ENCODE measurements around the gene ANK2.
A peak's percentile ranks its signal among the peaks of the same experiment; 100 is the strongest.

GRCh38 chr4:113394730-113395530 lies 345.5 kb downstream of the ANK2 start:
- TF ChIP-seq CTCF (IDR thresholded peaks at IDR 0.05; ENCODE audit: low read depth, low read length, missing input control), result peak; percentile 96
- no peak for TF ChIP-seq EGR1 (IDR thresholded peaks at IDR 0.05; ENCODE audit: low read depth in 2 of 2)
- no peak for TF ChIP-seq TAF1 (conservative IDR thresholded peaks at IDR 0.05)
- no peak for TF ChIP-seq MAX (IDR thresholded peaks at IDR 0.05)
- TF ChIP-seq, protein P1, sequence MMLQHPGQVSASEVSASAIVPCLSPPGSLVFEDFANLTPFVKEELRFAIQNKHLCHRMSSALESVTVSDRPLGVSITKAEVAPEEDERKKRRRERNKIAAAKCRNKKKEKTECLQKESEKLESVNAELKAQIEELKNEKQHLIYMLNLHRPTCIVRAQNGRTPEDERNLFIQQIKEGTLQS (IDR thresholded peaks at IDR 0.05), result no peak
- TF ChIP-seq, protein P2, sequence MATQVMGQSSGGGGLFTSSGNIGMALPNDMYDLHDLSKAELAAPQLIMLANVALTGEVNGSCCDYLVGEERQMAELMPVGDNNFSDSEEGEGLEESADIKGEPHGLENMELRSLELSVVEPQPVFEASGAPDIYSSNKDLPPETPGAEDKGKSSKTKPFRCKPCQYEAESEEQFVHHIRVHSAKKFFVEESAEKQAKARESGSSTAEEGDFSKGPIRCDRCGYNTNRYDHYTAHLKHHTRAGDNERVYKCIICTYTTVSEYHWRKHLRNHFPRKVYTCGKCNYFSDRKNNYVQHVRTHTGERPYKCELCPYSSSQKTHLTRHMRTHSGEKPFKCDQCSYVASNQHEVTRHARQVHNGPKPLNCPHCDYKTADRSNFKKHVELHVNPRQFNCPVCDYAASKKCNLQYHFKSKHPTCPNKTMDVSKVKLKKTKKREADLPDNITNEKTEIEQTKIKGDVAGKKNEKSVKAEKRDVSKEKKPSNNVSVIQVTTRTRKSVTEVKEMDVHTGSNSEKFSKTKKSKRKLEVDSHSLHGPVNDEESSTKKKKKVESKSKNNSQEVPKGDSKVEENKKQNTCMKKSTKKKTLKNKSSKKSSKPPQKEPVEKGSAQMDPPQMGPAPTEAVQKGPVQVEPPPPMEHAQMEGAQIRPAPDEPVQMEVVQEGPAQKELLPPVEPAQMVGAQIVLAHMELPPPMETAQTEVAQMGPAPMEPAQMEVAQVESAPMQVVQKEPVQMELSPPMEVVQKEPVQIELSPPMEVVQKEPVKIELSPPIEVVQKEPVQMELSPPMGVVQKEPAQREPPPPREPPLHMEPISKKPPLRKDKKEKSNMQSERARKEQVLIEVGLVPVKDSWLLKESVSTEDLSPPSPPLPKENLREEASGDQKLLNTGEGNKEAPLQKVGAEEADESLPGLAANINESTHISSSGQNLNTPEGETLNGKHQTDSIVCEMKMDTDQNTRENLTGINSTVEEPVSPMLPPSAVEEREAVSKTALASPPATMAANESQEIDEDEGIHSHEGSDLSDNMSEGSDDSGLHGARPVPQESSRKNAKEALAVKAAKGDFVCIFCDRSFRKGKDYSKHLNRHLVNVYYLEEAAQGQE (IDR thresholded peaks at IDR 0.05), result no peak

All from liver (tissue), 3 donors.